Testis (tissue), 2 donors: ENCODE results near the gene XYLT1.

ENCODE experiments used
- POLR2A ChIP-seq: fragments of 450-650 bp; IDR thresholded peaks from one replicate; pipeline ENCODE4 v1.6.1; 2017; ENCODE audit warnings: antibody characterized with exemption, mild to moderate bottlenecking, moderate library complexity
- TF ChIP-seq, protein P1 (sequence below), 3 experiments: fragments of 450-650 bp in 2 of 3; fragments of 200-600 bp in 1 of 3; sonication (generic) in 1 of 3; IDR thresholded peaks; one replicate each; pipeline ENCODE4 v1.5.1; 2016 to 2019; ENCODE audit warnings: antibody characterized with exemption in 3 of 3, mild to moderate bottlenecking in 2 of 3, moderate library complexity in 1 of 3

- TF ChIP-seq, protein P1, sequence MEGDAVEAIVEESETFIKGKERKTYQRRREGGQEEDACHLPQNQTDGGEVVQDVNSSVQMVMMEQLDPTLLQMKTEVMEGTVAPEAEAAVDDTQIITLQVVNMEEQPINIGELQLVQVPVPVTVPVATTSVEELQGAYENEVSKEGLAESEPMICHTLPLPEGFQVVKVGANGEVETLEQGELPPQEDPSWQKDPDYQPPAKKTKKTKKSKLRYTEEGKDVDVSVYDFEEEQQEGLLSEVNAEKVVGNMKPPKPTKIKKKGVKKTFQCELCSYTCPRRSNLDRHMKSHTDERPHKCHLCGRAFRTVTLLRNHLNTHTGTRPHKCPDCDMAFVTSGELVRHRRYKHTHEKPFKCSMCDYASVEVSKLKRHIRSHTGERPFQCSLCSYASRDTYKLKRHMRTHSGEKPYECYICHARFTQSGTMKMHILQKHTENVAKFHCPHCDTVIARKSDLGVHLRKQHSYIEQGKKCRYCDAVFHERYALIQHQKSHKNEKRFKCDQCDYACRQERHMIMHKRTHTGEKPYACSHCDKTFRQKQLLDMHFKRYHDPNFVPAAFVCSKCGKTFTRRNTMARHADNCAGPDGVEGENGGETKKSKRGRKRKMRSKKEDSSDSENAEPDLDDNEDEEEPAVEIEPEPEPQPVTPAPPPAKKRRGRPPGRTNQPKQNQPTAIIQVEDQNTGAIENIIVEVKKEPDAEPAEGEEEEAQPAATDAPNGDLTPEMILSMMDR (IDR thresholded peaks at IDR 0.05) = no peak
- TF ChIP-seq POLR2A = no peak
These were observed 168.1 kb downstream of the XYLT1 start for GRCh38 chr16:17302620-17303019.
